Right lung (tissue), 5 donors: ENCODE measurements around the gene KLF16. TPM values are rescaled to one million over a fixed set of nuclear protein-coding genes. Genes with fewer than 3 reads are reported as not detected.
A peak's percentile ranks its signal among the peaks of the same experiment; 100 is the strongest.
"Not testable (repeated sequence)": the region's sequence is repeated elsewhere in the genome, so short reads cannot be mapped to it uniquely, and the experiment has no call there.

Experiments
- DNase-seq, 2 donors: peaks; one replicate each; pipeline ENCODE4 v3.0.0-alpha.2; 2013
- polyA plus RNA-seq, 5 donors: library from polyadenylated mRNA; unstranded; fragments of 120-200 nt; gene quantifications; one replicate each; pipeline versions ENCODE4 v1.2.1 to v1.2.3, GENCODE V29; 2013; ENCODE audit warnings: inconsistent platforms in 1 of 5, low replicate concordance in 1 of 5; ENCODE audit not compliant: insufficient read length in 5 of 5, insufficient read depth in 1 of 5

Gene KLF16
- polyA plus RNA-seq, 5 donors, result 3.3 to 12.8 (median 6.0) TPM

GRCh38 chr19:1885398-1886119 lies 22.2 kb upstream of the KLF16 start, which contains the start of gene ABHD17A:
Gene ABHD17A (minus strand): TSS chr19:1885496. CDS start chr19:1881566, 3,930 bp downstream.
- peak; percentile 91 to 93 for DNase-seq

GRCh38 chr19:1884719-1885334 lies 21.4 kb upstream of the KLF16 start:
- DNase-seq, result no peak

- no peak for DNase-seq
These were observed 20.9 kb upstream of the KLF16 start for GRCh38 chr19:1884291-1884718.

GRCh38 chr19:1883784-1884183 lies 20.4 kb upstream of the KLF16 start:
- no peak for DNase-seq

GRCh38 chr19:1882786-1883692 lies 19.7 kb upstream of the KLF16 start:
- no peak for DNase-seq

- no peak for DNase-seq
These were observed 18.9 kb upstream of the KLF16 start for GRCh38 chr19:1882089-1882785.

GRCh38 chr19:1881393-1882088 lies 18.2 kb upstream of the KLF16 start:
- DNase-seq, result not testable (repeated sequence)

- DNase-seq, result no peak
These were observed 17.4 kb upstream of the KLF16 start for GRCh38 chr19:1880611-1881392.

GRCh38 chr19:1879982-1880381 lies 16.6 kb upstream of the KLF16 start:
- DNase-seq, result not testable (repeated sequence)

GRCh38 chr19:1878583-1878982 lies 15.2 kb upstream of the KLF16 start:
- DNase-seq, result not testable (repeated sequence)

- DNase-seq, result not testable (repeated sequence)
These were observed 13.9 kb upstream of the KLF16 start for GRCh38 chr19:1877280-1877660.

- DNase-seq, result not testable (repeated sequence)
These were observed 13.3 kb upstream of the KLF16 start for GRCh38 chr19:1876496-1877279.

- DNase-seq, result peak; percentile 88 to 91
These were observed 12.5 kb upstream of the KLF16 start for GRCh38 chr19:1875646-1876495.

- not testable (repeated sequence) for DNase-seq
These were observed 11.9 kb upstream of the KLF16 start for GRCh38 chr19:1875265-1875645.

- no peak for DNase-seq
These were observed 11.3 kb upstream of the KLF16 start for GRCh38 chr19:1874554-1875185.

GRCh38 chr19:1873524-1874473 lies 10.4 kb upstream of the KLF16 start:
- no peak for DNase-seq
